AG10803 (cell line): ENCODE results near the gene CLPTM1L.
"Not testable (repeated sequence)": the region's sequence is repeated elsewhere in the genome, so short reads cannot be mapped to it uniquely, and the experiment has no call there.

Source experiments
- DNase-seq: peaks from one replicate; pipeline ENCODE4 v3.0.0; 2010; ENCODE audit warnings: low read depth
- H3K4me3 ChIP-seq: 2 replicates; pipeline ENCODE4 v1.5.1; 2011; ENCODE audit warnings: mild to moderate bottlenecking, low read length, control low read depth
- CTCF ChIP-seq: conservative IDR thresholded peaks from 2 replicates; pipeline ENCODE4 v1.5.1; 2011; ENCODE audit warnings: mild to moderate bottlenecking, low read length, control low read depth, inconsistent platforms

CLPTM1L gene

GRCh38 chr5:1277331-1277730 lies 67.6 kb downstream of the CLPTM1L start:
- no peak for TF ChIP-seq CTCF

DNA sequence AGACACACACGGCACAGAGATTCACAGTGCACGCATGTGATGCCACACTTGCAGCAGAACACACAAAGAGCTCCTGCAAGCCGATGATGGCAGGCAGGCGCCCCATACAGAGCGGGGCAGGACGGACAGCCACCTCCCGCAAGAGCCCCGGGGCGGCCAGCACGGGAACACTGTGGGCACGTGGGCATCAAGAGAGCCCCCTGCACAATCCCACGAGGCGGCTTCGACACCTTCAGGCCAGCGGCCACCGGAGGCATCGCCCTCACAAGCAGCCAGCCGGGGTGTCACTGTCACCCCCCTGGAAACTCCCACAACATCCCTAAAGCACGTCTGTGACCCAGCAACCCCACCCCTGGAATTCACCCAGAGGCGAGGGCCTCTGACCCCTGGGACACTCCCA lies 68.0 kb downstream of the CLPTM1L start:
- TF ChIP-seq CTCF = no peak
- no peak for DNase-seq
- H3K4me3 ChIP-seq = no peak overlapping the region

More at GRCh38 chr5:1277331-1277730, 67.6 kb downstream of the CLPTM1L start:
- no peak overlapping the region for H3K4me3 ChIP-seq
- no peak for DNase-seq

DNA sequence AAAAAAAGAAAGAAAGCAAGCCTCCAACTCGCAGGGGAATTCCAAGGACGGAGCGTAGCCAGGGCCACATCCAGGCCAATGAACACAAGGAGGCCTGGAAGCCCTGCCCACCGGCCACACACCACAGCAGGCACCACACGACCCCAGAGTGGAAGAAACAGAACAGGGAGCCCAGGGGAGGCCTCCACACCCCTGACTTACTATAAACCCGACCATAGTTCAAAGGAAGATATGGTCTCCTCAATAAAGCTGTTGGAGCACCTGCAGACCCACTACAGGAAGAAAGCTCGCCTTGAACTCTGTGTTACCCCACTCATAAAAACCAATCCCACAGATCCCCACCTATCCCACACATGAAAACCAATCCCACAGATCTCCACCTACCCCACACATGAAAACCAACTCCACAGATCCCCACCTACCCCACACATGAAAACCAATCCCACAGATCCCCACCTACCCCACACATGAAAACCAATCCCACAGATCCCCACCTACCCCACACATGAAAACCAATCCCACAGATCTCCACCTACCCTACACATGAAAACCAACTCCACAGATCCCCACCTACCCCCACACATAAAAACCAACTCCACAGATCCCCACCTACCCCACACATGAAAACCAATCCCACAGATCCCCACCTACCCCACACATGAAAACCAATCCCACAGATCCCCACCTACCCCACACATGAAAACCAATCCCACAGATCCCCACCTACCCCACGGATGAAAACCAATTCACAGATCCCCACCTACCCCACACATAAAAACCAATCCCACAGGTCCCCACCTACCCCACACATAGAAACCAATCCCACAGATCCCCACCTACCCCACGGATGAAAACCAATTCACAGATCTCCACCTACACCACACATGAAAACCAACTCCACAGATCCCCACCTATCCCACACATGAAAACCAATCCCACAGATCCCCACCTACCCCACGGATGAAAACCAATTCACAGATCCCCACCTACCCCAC lies 69.2 kb downstream of the CLPTM1L start:
- DNase-seq, H3K4me3 ChIP-seq: not testable (repeated sequence)

- no peak for DNase-seq
- H3K4me3 ChIP-seq = no peak overlapping the region
- TF ChIP-seq CTCF = no peak
These were observed 70.4 kb downstream of the CLPTM1L start for GRCh38 chr5:1274471-1274870.

- no peak overlapping the region for H3K4me3 ChIP-seq
- DNase-seq = no peak
- TF ChIP-seq CTCF = no peak
These were observed 71.2 kb downstream of the CLPTM1L start for GRCh38 chr5:1273745-1274144.

DNA sequence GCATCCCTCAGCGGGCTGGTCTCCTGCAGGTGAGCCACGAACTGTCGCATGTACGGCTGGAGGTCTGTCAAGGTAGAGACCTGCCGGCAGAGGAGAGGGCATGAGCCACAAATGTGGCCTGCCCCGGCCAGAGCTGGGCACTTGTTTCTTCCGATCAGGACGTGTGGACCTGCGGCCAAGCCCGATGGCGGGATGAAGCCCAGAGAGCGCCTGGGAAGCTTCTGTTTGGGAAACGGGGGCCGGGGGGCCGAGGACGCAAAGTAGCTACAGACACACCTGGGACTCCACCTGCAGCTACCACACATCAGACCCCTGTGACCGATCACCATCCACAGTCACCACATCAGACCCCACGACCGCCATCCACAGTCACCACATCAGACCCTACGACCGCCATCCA lies 72.7 kb downstream of the CLPTM1L start:
- no peak overlapping the region for H3K4me3 ChIP-seq
- DNase-seq = no peak
- TF ChIP-seq CTCF = no peak

DNA sequence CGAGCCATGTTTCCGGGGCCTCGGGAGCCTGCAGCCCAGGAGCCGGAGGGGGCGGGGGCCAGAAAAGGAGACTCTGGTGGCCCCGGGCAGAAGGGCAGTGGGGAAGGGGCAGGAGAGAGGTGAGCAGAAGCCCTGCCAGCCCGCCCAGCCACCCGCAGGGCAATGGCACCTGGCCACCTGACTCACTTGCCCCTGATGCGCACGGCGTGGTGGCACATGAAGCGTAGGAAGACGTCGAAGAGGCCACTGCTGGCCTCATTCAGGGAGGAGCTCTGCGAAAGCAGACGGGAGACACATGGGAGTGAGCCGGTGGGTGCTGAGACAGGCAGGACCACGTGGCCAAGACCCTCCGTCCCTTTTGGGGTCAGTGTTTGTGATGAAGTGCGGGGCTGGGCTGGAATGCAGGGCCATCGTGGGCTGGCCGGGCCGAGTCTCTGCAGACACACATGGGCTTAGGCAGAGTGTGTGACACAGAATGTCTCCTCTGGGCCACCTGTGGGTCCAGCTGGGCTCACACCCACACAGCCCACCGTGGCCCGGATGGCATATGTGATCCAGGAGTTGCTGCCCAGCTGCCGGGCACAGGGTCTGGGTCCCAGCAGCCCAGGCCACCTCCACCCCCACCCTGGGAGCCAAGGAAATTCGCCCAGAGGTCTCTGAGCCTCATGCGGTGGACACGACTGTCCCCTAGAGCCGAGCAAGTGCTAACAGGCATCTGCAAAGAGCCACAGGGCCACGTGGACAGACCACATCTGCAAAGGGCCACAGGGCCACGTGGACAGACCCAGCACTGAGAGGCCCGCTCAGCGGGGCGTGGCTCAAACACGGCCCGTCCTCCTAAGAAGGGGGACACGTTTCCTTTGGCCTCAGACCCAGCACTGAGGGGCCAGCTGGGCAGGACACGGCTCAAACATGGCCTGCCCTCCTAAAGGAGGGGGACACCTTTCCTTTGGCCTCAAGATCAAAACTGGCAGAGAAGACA lies 73.7 kb downstream of the CLPTM1L start:
- DNase-seq = no peak
- TF ChIP-seq CTCF = no peak
- H3K4me3 ChIP-seq = no peak overlapping the region
